Osteocyte (in vitro differentiated cells): ENCODE data around the gene PIGN. TPM values are rescaled to one million over a fixed set of nuclear protein-coding genes. Genes with fewer than 3 reads are reported as not detected.

Source experiments
- DNase-seq: peaks from one replicate; pipeline ENCODE4 v3.0.0; 2021; ENCODE audit warnings: mixed read lengths; ENCODE audit not compliant: unreplicated experiment; ENCODE audit errors: extremely low spot score
- H3K27ac Mint-ChIP-seq: one replicate; pipeline ENCODE4 v1.8.0; 2021; ENCODE audit warnings: mild to moderate bottlenecking, mixed read lengths; ENCODE audit not compliant: unreplicated experiment
- H3K27me3 Mint-ChIP-seq: one replicate; pipeline ENCODE4 v1.8.0; 2021; ENCODE audit warnings: mixed read lengths; ENCODE audit not compliant: unreplicated experiment
- H3K36me3 Mint-ChIP-seq: one replicate; pipeline ENCODE4 v1.8.0; 2021; ENCODE audit warnings: mixed read lengths; ENCODE audit not compliant: unreplicated experiment
- H3K4me1 Mint-ChIP-seq: one replicate; pipeline ENCODE4 v1.8.0; 2021; ENCODE audit warnings: mixed read lengths; ENCODE audit not compliant: unreplicated experiment
- H3K4me3 Mint-ChIP-seq: one replicate; pipeline ENCODE4 v1.8.0; 2021; ENCODE audit warnings: mild to moderate bottlenecking, moderate library complexity, mixed read lengths; ENCODE audit not compliant: unreplicated experiment
- H3K9me3 Mint-ChIP-seq: one replicate; pipeline ENCODE4 v1.8.0; 2021; ENCODE audit warnings: mixed read lengths; ENCODE audit not compliant: unreplicated experiment
- CTCF ChIP-seq: fragments of 200-600 bp; sonication (generic); IDR thresholded peaks from 2 replicates; pipeline ENCODE4 v1.5.0; 2021; ENCODE audit warnings: antibody characterized with exemption, mild to moderate bottlenecking, moderate library complexity
- total RNA-seq: library from RNA; stranded (reverse); gene quantifications from 2 replicates; pipeline ENCODE4 v1.2.1, GENCODE V29; 2021

The PIGN gene
- total RNA-seq, 1 donor from 2014 or later = 39.2 TPM

DNA sequence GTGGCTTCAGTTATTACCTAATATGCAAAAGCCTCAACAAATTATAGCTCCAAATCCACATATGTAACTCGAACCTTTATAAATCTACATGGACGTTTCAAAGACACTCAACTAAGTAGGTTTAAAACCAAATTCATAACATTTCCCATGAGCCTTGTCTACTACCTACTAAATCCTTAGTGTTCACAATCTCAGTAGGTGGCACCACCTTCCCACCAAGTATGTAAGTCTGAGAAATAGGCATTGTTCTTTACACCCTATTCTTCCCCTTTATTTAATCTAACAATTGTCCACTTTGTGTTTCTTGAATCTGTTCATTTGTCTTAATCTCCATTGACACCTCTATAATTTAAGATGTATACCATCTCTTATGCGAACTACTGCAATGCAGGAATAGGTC, 4.6 kb downstream of the PIGN start:
- Mint-ChIP-seq H3K9me3 (no peaks in the 10 kb centered on the region), H3K27me3 (no peaks in the 10 kb centered on the region), H3K4me1 (peaks cover 13% of the 10 kb centered on the region), H3K27ac (no peak overlapping the region), H3K4me3 (no peak overlapping the region), H3K36me3 (peaks cover 2% of the 10 kb centered on the region)
- no peak for DNase-seq
- no peak for TF ChIP-seq CTCF

GRCh38 chr18:62179213-62179612, 7.6 kb downstream of the PIGN start:
- H3K27me3 Mint-ChIP-seq = no peaks in the 10 kb centered on the region
- peaks cover 3% of the 10 kb centered on the region for H3K4me1 Mint-ChIP-seq
- no peak overlapping the region for H3K27ac Mint-ChIP-seq
- no peak for TF ChIP-seq CTCF
- no peak overlapping the region for H3K4me3 Mint-ChIP-seq
- peaks cover 2% of the 10 kb centered on the region for H3K36me3 Mint-ChIP-seq
- H3K9me3 Mint-ChIP-seq = no peaks in the 10 kb centered on the region
- DNase-seq = no peak

DNA sequence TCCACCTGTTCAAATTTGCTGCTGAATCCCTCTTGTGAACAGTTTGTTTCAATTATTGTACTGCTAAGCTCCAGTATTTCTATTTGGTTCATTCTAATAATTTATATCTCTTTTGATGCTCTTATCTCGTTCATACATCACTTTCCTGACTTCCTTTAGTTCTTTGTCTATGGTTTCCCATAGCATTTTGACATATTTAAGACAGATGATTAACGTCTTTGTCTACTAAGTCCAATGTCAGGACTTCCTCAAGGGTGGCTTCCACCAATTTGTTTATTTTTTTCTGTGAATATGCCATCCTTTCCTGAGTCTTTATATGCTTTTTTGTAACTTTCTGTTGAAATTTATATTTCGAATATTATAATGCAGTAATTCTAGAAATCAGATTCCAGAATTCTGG, 9.6 kb downstream of the PIGN start:
- no peaks in the 10 kb centered on the region for H3K27me3 Mint-ChIP-seq
- H3K4me1 Mint-ChIP-seq = no peaks in the 10 kb centered on the region
- no peak for DNase-seq
- H3K9me3 Mint-ChIP-seq = no peaks in the 10 kb centered on the region
- H3K27ac Mint-ChIP-seq = no peak overlapping the region
- peaks cover 3% of the 10 kb centered on the region for H3K36me3 Mint-ChIP-seq
- no peak for TF ChIP-seq CTCF
- no peak overlapping the region for H3K4me3 Mint-ChIP-seq

DNA sequence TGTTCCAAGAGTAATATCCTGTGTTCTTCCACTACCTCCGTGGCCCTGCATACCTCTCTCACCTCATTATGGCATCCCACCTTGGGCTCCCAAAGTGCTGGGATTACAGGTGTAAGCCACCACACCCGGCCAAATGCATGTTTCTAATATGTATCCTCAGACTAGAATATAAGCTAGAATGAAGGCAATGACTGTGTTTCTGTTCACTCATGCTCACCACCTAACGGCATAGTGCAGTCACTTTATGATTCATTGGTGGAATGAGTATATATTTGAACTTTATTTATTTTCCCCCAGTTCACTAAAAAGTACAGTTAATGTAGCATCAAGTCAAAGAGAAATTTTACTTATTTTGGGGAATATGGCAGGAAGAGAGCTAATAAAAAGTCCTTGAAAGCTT, 11.3 kb downstream of the PIGN start:
- Mint-ChIP-seq H3K36me3 (peaks cover 3% of the 10 kb centered on the region), H3K9me3 (no peaks in the 10 kb centered on the region), H3K27ac (no peak overlapping the region), H3K4me1 (no peaks in the 10 kb centered on the region), H3K27me3 (no peaks in the 10 kb centered on the region), H3K4me3 (no peak overlapping the region)
- TF ChIP-seq CTCF = no peak
- no peak for DNase-seq

- H3K4me1 Mint-ChIP-seq = peaks cover 5% of the 10 kb centered on the region
- no peak for TF ChIP-seq CTCF
- no peak for DNase-seq
- H3K9me3 Mint-ChIP-seq = no peaks in the 10 kb centered on the region
- no peak overlapping the region for H3K27ac Mint-ChIP-seq
- H3K4me3 Mint-ChIP-seq = no peak overlapping the region
- no peaks in the 10 kb centered on the region for H3K27me3 Mint-ChIP-seq
- H3K36me3 Mint-ChIP-seq = peaks cover 1% of the 10 kb centered on the region
Observed at GRCh38 chr18:62172298-62172697, 14.6 kb downstream of the PIGN start.
